Measurements from ENCODE around the gene ELANE.
"Not testable (repeated sequence)": the region's sequence is repeated elsewhere in the genome, so short reads cannot be mapped to it uniquely, and the experiment has no call there.

ELANE gene

GRCh38 chr19:815775-816499 lies 36.2 kb upstream of the ELANE start:
- H3K9me3 ChIP-seq (ENCODE audit: control insufficient read depth, insufficient read depth, low read length), result no peaks in the 10 kb centered on the region
- H3K27ac ChIP-seq (ENCODE audit: low read depth, low read length), result no peak overlapping the region

GRCh38 chr19:816500-816857 lies 35.6 kb upstream of the ELANE start:
- Histone ChIP-seq H3K9me3 (ENCODE audit: control insufficient read depth, insufficient read depth, low read length) (no peaks in the 10 kb centered on the region), H3K27me3 (ENCODE audit: control insufficient read depth, insufficient read depth, low read length) (no peaks in the 10 kb centered on the region), H3K4me3 (ENCODE audit: low read depth, low read length) (no peak overlapping the region), H3K4me1 (ENCODE audit: control insufficient read depth, insufficient read depth, low read length) (no peaks in the 10 kb centered on the region), H3K36me3 (ENCODE audit: control insufficient read depth, insufficient read depth, low read length) (peaks cover 24% of the 10 kb centered on the region), H3K27ac (ENCODE audit: low read depth, low read length) (no peak overlapping the region), H3K9ac (ENCODE audit: low read depth, low read length) (no peak overlapping the region)

More at GRCh38 chr19:815775-816499, 36.2 kb upstream of the ELANE start:
- Histone ChIP-seq H3K4me3 (ENCODE audit: low read depth, low read length) (no peak overlapping the region), H3K27me3 (ENCODE audit: control insufficient read depth, insufficient read depth, low read length) (no peaks in the 10 kb centered on the region), H3K4me1 (ENCODE audit: control insufficient read depth, insufficient read depth, low read length) (no peaks in the 10 kb centered on the region), H3K9ac (ENCODE audit: low read depth, low read length) (no peak overlapping the region), H3K36me3 (ENCODE audit: control insufficient read depth, insufficient read depth, low read length) (peaks cover 29% of the 10 kb centered on the region)

- H3K9me3 ChIP-seq (ENCODE audit: control insufficient read depth, insufficient read depth, low read length); H3K4me3 ChIP-seq (ENCODE audit: low read depth, low read length); H3K27me3 ChIP-seq (ENCODE audit: control insufficient read depth, insufficient read depth, low read length); H3K27ac ChIP-seq (ENCODE audit: low read depth, low read length); H3K36me3 ChIP-seq (ENCODE audit: control insufficient read depth, insufficient read depth, low read length); H3K4me1 ChIP-seq (ENCODE audit: control insufficient read depth, insufficient read depth, low read length); H3K9ac ChIP-seq (ENCODE audit: low read depth, low read length): not testable (repeated sequence)
These were observed 31.9 kb upstream of the ELANE start for GRCh38 chr19:820212-820611.

- Histone ChIP-seq H3K4me1 (ENCODE audit: control insufficient read depth, insufficient read depth, low read length) (no peaks in the 10 kb centered on the region), H3K27me3 (ENCODE audit: control insufficient read depth, insufficient read depth, low read length) (no peaks in the 10 kb centered on the region), H3K9ac (ENCODE audit: low read depth, low read length) (no peak overlapping the region), H3K4me3 (ENCODE audit: low read depth, low read length) (peak overlapping the region; percentile 61), H3K9me3 (ENCODE audit: control insufficient read depth, insufficient read depth, low read length) (no peaks in the 10 kb centered on the region), H3K36me3 (ENCODE audit: control insufficient read depth, insufficient read depth, low read length) (no peaks in the 10 kb centered on the region), H3K27ac (ENCODE audit: low read depth, low read length) (peak overlapping the region; percentile 12)
These were observed 30.8 kb upstream of the ELANE start for GRCh38 chr19:821231-821824.

- Histone ChIP-seq H3K27ac (ENCODE audit: low read depth, low read length) (peak within 1 kb of the TSS; percentile 12), H3K36me3 (ENCODE audit: control insufficient read depth, insufficient read depth, low read length) (no peaks in the 10 kb centered on the region), H3K9ac (ENCODE audit: low read depth, low read length) (no peak within 1 kb of the TSS), H3K27me3 (ENCODE audit: control insufficient read depth, insufficient read depth, low read length) (no peaks in the 10 kb centered on the region), H3K4me1 (ENCODE audit: control insufficient read depth, insufficient read depth, low read length) (no peaks in the 10 kb centered on the region), H3K4me3 (ENCODE audit: low read depth, low read length) (peak within 1 kb of the TSS; percentile 61), H3K9me3 (ENCODE audit: control insufficient read depth, insufficient read depth, low read length) (no peaks in the 10 kb centered on the region)
These were observed 30.1 kb upstream of the ELANE start, which contains the start of gene PLPPR3 for GRCh38 chr19:821825-822503. PLPPR3 (minus strand) TSS chr19:821955; CDS start chr19:821559, 396 bp downstream.

- Histone ChIP-seq H3K27ac (ENCODE audit: low read depth, low read length) (no peak overlapping the region), H3K9ac (ENCODE audit: low read depth, low read length) (no peak overlapping the region)
These were observed 28.5 kb upstream of the ELANE start for GRCh38 chr19:823565-824121.

GRCh38 chr19:824885-825284 lies 27.2 kb upstream of the ELANE start:
- Histone ChIP-seq H3K36me3 (ENCODE audit: control insufficient read depth, insufficient read depth, low read length) (no peaks in the 10 kb centered on the region), H3K27me3 (ENCODE audit: control insufficient read depth, insufficient read depth, low read length) (no peaks in the 10 kb centered on the region), H3K27ac (ENCODE audit: low read depth, low read length) (no peak overlapping the region), H3K9ac (ENCODE audit: low read depth, low read length) (no peak overlapping the region), H3K4me1 (ENCODE audit: control insufficient read depth, insufficient read depth, low read length) (no peaks in the 10 kb centered on the region), H3K4me3 (ENCODE audit: low read depth, low read length) (no peak overlapping the region), H3K9me3 (ENCODE audit: control insufficient read depth, insufficient read depth, low read length) (no peaks in the 10 kb centered on the region)

More at GRCh38 chr19:823565-824121, 28.5 kb upstream of the ELANE start:
- H3K4me1 ChIP-seq (ENCODE audit: control insufficient read depth, insufficient read depth, low read length), result no peaks in the 10 kb centered on the region
- H3K9me3 ChIP-seq (ENCODE audit: control insufficient read depth, insufficient read depth, low read length), result no peaks in the 10 kb centered on the region
- no peak overlapping the region for H3K4me3 ChIP-seq (ENCODE audit: low read depth, low read length)
- no peaks in the 10 kb centered on the region for H3K36me3 ChIP-seq (ENCODE audit: control insufficient read depth, insufficient read depth, low read length)
- H3K27me3 ChIP-seq (ENCODE audit: control insufficient read depth, insufficient read depth, low read length), result no peaks in the 10 kb centered on the region

GRCh38 chr19:825897-826644 lies 26.0 kb upstream of the ELANE start:
- Histone ChIP-seq H3K36me3 (ENCODE audit: control insufficient read depth, insufficient read depth, low read length) (no peaks in the 10 kb centered on the region), H3K9ac (ENCODE audit: low read depth, low read length) (no peak overlapping the region), H3K4me3 (ENCODE audit: low read depth, low read length) (no peak overlapping the region), H3K9me3 (ENCODE audit: control insufficient read depth, insufficient read depth, low read length) (no peaks in the 10 kb centered on the region), H3K27me3 (ENCODE audit: control insufficient read depth, insufficient read depth, low read length) (no peaks in the 10 kb centered on the region), H3K27ac (ENCODE audit: low read depth, low read length) (no peak overlapping the region), H3K4me1 (ENCODE audit: control insufficient read depth, insufficient read depth, low read length) (no peaks in the 10 kb centered on the region)

- H3K9ac ChIP-seq (ENCODE audit: low read depth, low read length), result no peak overlapping the region
- no peaks in the 10 kb centered on the region for H3K4me1 ChIP-seq (ENCODE audit: control insufficient read depth, insufficient read depth, low read length)
- no peaks in the 10 kb centered on the region for H3K27me3 ChIP-seq (ENCODE audit: control insufficient read depth, insufficient read depth, low read length)
These were observed 24.8 kb upstream of the ELANE start for GRCh38 chr19:827314-827709.

GRCh38 chr19:827710-828321 lies 24.3 kb upstream of the ELANE start, which contains the start of gene AZU1:
AZU1 (plus strand) TSS chr19:827837; CDS start chr19:827847, 10 bp downstream.
- Histone ChIP-seq H3K4me3 (ENCODE audit: low read depth, low read length) (no peak within 1 kb of the TSS), H3K36me3 (ENCODE audit: control insufficient read depth, insufficient read depth, low read length) (no peaks in the 10 kb centered on the region), H3K27ac (ENCODE audit: low read depth, low read length) (no peak within 1 kb of the TSS), H3K27me3 (ENCODE audit: control insufficient read depth, insufficient read depth, low read length) (no peaks in the 10 kb centered on the region), H3K4me1 (ENCODE audit: control insufficient read depth, insufficient read depth, low read length) (no peaks in the 10 kb centered on the region), H3K9ac (ENCODE audit: low read depth, low read length) (no peak within 1 kb of the TSS), H3K9me3 (ENCODE audit: control insufficient read depth, insufficient read depth, low read length) (no peaks in the 10 kb centered on the region)

More at GRCh38 chr19:827314-827709, 24.8 kb upstream of the ELANE start:
- Histone ChIP-seq H3K27ac (ENCODE audit: low read depth, low read length) (no peak overlapping the region), H3K9me3 (ENCODE audit: control insufficient read depth, insufficient read depth, low read length) (no peaks in the 10 kb centered on the region), H3K4me3 (ENCODE audit: low read depth, low read length) (no peak overlapping the region), H3K36me3 (ENCODE audit: control insufficient read depth, insufficient read depth, low read length) (no peaks in the 10 kb centered on the region)
